Astrocyte (in vitro differentiated cells and primary cell): Measurements from ENCODE around the gene ARMC9.

Source experiments
- EZH2 ChIP-seq: IDR thresholded peaks from 2 replicates; pipeline ENCODE4 v1.6.1; 2012; ENCODE audit warnings: mild to moderate bottlenecking, low read length, inconsistent platforms; ENCODE audit not compliant: insufficient read depth
- TF ChIP-seq, protein P1 (sequence below): IDR thresholded peaks from 2 replicates; pipeline ENCODE4 v1.5.1; 2011; ENCODE audit warnings: low read depth, mild to moderate bottlenecking, inconsistent platforms, low read length, moderate library complexity; ENCODE audit not compliant: insufficient read depth

DNA sequence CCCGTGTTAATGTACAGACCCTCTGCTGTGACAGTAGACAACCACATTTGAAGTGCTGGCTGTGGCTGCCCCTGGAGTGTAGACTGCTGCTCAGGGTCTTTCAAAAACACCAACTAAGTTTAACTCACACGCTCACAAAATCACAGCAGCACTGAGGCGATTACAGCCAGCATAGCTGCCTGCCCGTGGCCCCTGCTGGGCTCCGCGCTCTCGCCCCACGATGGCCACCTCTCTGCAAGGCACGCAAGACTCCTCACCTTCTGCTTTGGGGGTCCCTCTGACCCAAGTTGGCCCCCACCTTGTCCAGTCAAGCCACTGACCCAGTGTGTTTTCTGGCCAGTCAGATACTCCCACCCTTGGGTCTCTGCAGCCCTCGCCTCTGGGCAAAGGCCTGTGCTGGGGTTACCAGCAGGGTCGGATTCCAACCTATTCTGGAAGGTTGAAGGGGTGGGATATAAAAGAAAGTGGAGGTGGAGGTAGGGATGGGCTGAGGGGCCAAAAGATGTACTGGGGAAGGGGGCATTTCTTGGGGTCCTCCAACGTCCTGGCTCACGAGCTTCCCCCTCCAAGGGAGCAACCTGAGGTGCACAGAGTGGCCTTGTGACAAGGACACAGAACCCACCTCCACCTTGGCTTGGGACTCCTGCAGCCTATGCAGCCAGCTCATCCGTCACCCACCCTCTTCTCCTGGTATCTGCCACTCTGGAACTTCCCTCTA, 194.2 kb downstream of the ARMC9 start:
- TF ChIP-seq, protein P1, sequence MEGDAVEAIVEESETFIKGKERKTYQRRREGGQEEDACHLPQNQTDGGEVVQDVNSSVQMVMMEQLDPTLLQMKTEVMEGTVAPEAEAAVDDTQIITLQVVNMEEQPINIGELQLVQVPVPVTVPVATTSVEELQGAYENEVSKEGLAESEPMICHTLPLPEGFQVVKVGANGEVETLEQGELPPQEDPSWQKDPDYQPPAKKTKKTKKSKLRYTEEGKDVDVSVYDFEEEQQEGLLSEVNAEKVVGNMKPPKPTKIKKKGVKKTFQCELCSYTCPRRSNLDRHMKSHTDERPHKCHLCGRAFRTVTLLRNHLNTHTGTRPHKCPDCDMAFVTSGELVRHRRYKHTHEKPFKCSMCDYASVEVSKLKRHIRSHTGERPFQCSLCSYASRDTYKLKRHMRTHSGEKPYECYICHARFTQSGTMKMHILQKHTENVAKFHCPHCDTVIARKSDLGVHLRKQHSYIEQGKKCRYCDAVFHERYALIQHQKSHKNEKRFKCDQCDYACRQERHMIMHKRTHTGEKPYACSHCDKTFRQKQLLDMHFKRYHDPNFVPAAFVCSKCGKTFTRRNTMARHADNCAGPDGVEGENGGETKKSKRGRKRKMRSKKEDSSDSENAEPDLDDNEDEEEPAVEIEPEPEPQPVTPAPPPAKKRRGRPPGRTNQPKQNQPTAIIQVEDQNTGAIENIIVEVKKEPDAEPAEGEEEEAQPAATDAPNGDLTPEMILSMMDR, result no peak
- TF ChIP-seq EZH2, result no peak
